Adipocyte (in vitro differentiated cells): ENCODE data around the gene PPP1R3D.

Experiments used
- DNase-seq: peaks from one replicate; pipeline ENCODE4 v3.0.0-alpha.2; 2015; ENCODE audit warnings: low read depth
- H3K27me3 ChIP-seq: replicated peaks from 2 replicates; pipeline ENCODE4 v1.7.0; 2013; ENCODE audit warnings: mild to moderate bottlenecking, low read length, moderate library complexity; ENCODE audit not compliant: control insufficient read depth, insufficient read depth
- H3K36me3 ChIP-seq: 2 replicates; pipeline ENCODE4 v1.7.0; 2013; ENCODE audit warnings: low read length, mild to moderate bottlenecking, moderate library complexity; ENCODE audit not compliant: control insufficient read depth, insufficient read depth, severe bottlenecking
- H3K4me1 ChIP-seq: 2 replicates; pipeline ENCODE4 v1.7.0; 2013; ENCODE audit warnings: mild to moderate bottlenecking, low read length, moderate library complexity; ENCODE audit not compliant: control insufficient read depth, insufficient read depth
- H3K4me3 ChIP-seq: 2 replicates; pipeline ENCODE4 v1.7.0; 2013; ENCODE audit warnings: mild to moderate bottlenecking, low read length, moderate library complexity
- H3K9ac ChIP-seq: 2 replicates; pipeline ENCODE4 v1.7.0; 2013; ENCODE audit warnings: mild to moderate bottlenecking, low read length, moderate library complexity
- H3K9me3 ChIP-seq: 2 replicates; pipeline ENCODE4 v1.7.0; 2013; ENCODE audit warnings: mild to moderate bottlenecking, low read length, moderate library complexity; ENCODE audit not compliant: control insufficient read depth

The PPP1R3D gene

GRCh38 chr20:59935457-59936185 lies 4.5 kb downstream of the PPP1R3D start:
- H3K4me1 ChIP-seq: peaks cover 35% of the 10 kb centered on the region
- DNase-seq: no peak
- no peaks in the 10 kb centered on the region for H3K36me3 ChIP-seq
- H3K9me3 ChIP-seq: no peaks in the 10 kb centered on the region
- no peaks in the 10 kb centered on the region for H3K27me3 ChIP-seq
- H3K4me3 ChIP-seq: no peak overlapping the region
- no peak overlapping the region for H3K9ac ChIP-seq

- no peaks in the 10 kb centered on the region for H3K9me3 ChIP-seq
- H3K4me1 ChIP-seq: peaks cover 31% of the 10 kb centered on the region
- H3K4me3 ChIP-seq: peak overlapping the region; percentile 85
- no peaks in the 10 kb centered on the region for H3K36me3 ChIP-seq
- H3K27me3 ChIP-seq: no peaks in the 10 kb centered on the region
- H3K9ac ChIP-seq: peak overlapping the region; percentile 71
- peak; percentile 95 for DNase-seq
Measured at GRCh38 chr20:59933849-59934585, 6.1 kb downstream of the PPP1R3D start.

GRCh38 chr20:59933296-59933848 lies 6.7 kb downstream of the PPP1R3D start, which contains the start of gene SYCP2:
Gene SYCP2, minus strand, starts transcription at chr20:59933637. Its CDS starts 11,224 bp downstream, at chr20:59922413.
- Histone ChIP-seq H3K4me1 (peaks cover 25% of the 10 kb centered on the region), H3K9ac (peak within 1 kb of the TSS; percentile 71), H3K27me3 (no peaks in the 10 kb centered on the region), H3K36me3 (no peaks in the 10 kb centered on the region), H3K9me3 (no peaks in the 10 kb centered on the region), H3K4me3 (peak within 1 kb of the TSS; percentile 85)
- no peak for DNase-seq

GRCh38 chr20:59932616-59933295 lies 7.3 kb downstream of the PPP1R3D start:
- no peak for DNase-seq
- Histone ChIP-seq H3K36me3 (no peaks in the 10 kb centered on the region), H3K27me3 (no peaks in the 10 kb centered on the region), H3K9me3 (no peaks in the 10 kb centered on the region), H3K4me3 (no peak overlapping the region), H3K9ac (no peak overlapping the region), H3K4me1 (peaks cover 18% of the 10 kb centered on the region)

- H3K27me3 ChIP-seq: no peaks in the 10 kb centered on the region
- no peak overlapping the region for H3K9ac ChIP-seq
- peak; percentile 45 for DNase-seq
- no peaks in the 10 kb centered on the region for H3K9me3 ChIP-seq
- no peaks in the 10 kb centered on the region for H3K36me3 ChIP-seq
- peaks cover 8% of the 10 kb centered on the region for H3K4me1 ChIP-seq
- H3K4me3 ChIP-seq: no peak overlapping the region
Measured at GRCh38 chr20:59931511-59932312, 8.4 kb downstream of the PPP1R3D start.

- Histone ChIP-seq H3K9ac (no peak overlapping the region), H3K4me1 (peaks cover under 1% of the 10 kb centered on the region), H3K36me3 (no peaks in the 10 kb centered on the region), H3K9me3 (no peaks in the 10 kb centered on the region), H3K4me3 (no peak overlapping the region), H3K27me3 (no peaks in the 10 kb centered on the region)
- no peak for DNase-seq
Measured at GRCh38 chr20:59925899-59926298, 14.2 kb downstream of the PPP1R3D start.

- Histone ChIP-seq H3K4me1 (peaks cover 6% of the 10 kb centered on the region), H3K9ac (no peak overlapping the region), H3K9me3 (no peaks in the 10 kb centered on the region), H3K27me3 (no peaks in the 10 kb centered on the region), H3K4me3 (no peak overlapping the region), H3K36me3 (no peaks in the 10 kb centered on the region)
- no peak for DNase-seq
Measured at GRCh38 chr20:59925359-59925758, 14.7 kb downstream of the PPP1R3D start.

- Histone ChIP-seq H3K4me3 (no peak overlapping the region), H3K27me3 (no peaks in the 10 kb centered on the region), H3K9ac (no peak overlapping the region), H3K9me3 (no peaks in the 10 kb centered on the region), H3K36me3 (no peaks in the 10 kb centered on the region), H3K4me1 (peaks cover 9% of the 10 kb centered on the region)
- no peak for DNase-seq
Measured at GRCh38 chr20:59923514-59923913, 16.6 kb downstream of the PPP1R3D start.

- no peak overlapping the region for H3K9ac ChIP-seq
- peak; percentile 53 for DNase-seq
- H3K9me3 ChIP-seq: no peaks in the 10 kb centered on the region
- H3K4me1 ChIP-seq: peaks cover 14% of the 10 kb centered on the region
- H3K4me3 ChIP-seq: no peak overlapping the region
- no peaks in the 10 kb centered on the region for H3K36me3 ChIP-seq
- no peaks in the 10 kb centered on the region for H3K27me3 ChIP-seq
Measured at GRCh38 chr20:59920944-59921343, 19.2 kb downstream of the PPP1R3D start.

GRCh38 chr20:59912609-59913008 lies 27.5 kb downstream of the PPP1R3D start:
- no peak for DNase-seq
- no peaks in the 10 kb centered on the region for H3K27me3 ChIP-seq
- H3K9me3 ChIP-seq: no peaks in the 10 kb centered on the region
- peaks cover 1% of the 10 kb centered on the region for H3K4me1 ChIP-seq
- H3K9ac ChIP-seq: no peak overlapping the region
- no peaks in the 10 kb centered on the region for H3K36me3 ChIP-seq
- no peak overlapping the region for H3K4me3 ChIP-seq
